OCI-LY7 (cell line): ENCODE results near the gene CAB39.

Source experiments
- CTCF ChIP-seq: fragments of 200-600 bp; sonication (generic); conservative IDR thresholded peaks from 2 replicates; pipeline ENCODE4 v1.5.1; 2014; ENCODE audit warnings: mild to moderate bottlenecking, antibody characterized with exemption, low read length, moderate library complexity, mixed read lengths
- EZH2phosphoT487 ChIP-seq: fragments of 200-600 bp; sonication (generic); IDR thresholded peaks from 2 replicates; pipeline ENCODE4 v1.6.1; 2018; ENCODE audit warnings: low read depth, borderline replicate concordance, mild to moderate bottlenecking, mixed run types, antibody characterized with exemption, low read length, moderate library complexity, mixed read lengths

- no peak for TF ChIP-seq EZH2phosphoT487
- TF ChIP-seq CTCF = peak; percentile 82
Observed at GRCh38 chr2:230847883-230848388, 135.3 kb downstream of the CAB39 start.
